Measurements from ENCODE around the gene ALOX5.
"Not testable (repeated sequence)": the region's sequence is repeated elsewhere in the genome, so short reads cannot be mapped to it uniquely, and the experiment has no call there.

Gene ALOX5

GRCh38 chr10:45404770-45405120, 30.7 kb downstream of the ALOX5 start:
- no peak for DNase-seq (ENCODE audit: low spot score)

DNA sequence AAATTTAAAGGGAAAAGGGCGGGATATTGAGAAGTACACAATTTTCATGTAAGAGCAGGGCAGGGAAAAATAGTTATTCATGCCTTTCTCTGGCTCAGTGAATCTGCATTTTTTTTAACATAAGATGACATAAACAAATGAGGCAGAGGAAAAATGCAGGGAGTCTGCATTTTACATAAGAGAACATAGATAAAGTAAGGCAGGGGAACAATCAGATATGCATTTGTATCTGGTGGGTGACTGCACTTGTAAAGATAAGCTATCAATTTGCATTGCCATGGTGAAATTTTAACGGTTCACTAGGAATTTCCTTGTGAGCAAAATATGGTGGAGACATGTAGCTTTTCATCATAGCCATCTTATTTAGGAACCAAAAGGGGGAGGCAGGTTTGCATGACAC, 33.5 kb downstream of the ALOX5 start:
- DNase-seq (ENCODE audit: low spot score): no peak

DNA sequence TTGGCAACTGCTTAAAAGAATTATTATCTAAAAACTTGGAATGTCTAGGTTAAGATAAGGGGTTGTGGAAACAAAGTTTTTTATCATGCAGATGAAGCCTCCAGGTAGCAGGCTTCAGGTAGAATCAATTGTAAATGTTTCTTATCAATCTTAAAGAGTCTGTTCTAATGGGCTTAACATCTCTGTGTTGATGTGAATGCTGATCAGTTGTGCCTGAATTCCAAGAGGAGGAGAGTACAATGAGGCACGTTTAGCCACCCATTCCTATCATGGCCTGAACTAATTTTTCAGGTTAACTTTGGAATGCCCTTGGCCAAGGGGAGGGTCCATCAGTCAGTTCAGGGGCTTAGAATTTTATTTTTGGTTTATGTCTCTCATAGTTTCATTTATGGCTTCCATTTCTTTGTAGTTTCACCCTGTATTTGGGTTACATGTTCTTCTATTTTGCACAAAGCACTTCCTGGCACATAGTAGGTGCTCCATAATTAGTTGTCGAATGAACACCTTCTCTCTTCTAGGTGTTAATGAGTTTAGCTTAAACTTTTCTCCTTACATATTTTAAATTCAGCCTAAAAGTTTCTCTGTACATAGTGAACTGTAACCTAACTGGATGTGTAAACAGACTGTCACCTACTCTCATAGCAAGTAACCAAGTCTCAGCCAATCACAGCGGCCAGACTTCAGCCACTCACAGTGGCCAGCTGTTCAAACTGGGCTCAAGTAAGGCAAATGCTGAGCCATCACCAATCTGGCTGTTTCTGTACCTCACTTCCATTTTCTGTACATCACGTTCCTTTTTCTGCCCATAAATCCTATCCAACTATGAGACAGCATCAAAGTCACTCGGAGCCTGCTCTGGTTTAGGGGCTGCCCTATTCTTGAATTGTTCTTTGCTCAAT, 34.7 kb downstream of the ALOX5 start:
- DNase-seq (ENCODE audit: low spot score): no peak

- DNase-seq (ENCODE audit: low spot score): not testable (repeated sequence)
Observed at GRCh38 chr10:45409347-45409746, 35.3 kb downstream of the ALOX5 start.

DNA sequence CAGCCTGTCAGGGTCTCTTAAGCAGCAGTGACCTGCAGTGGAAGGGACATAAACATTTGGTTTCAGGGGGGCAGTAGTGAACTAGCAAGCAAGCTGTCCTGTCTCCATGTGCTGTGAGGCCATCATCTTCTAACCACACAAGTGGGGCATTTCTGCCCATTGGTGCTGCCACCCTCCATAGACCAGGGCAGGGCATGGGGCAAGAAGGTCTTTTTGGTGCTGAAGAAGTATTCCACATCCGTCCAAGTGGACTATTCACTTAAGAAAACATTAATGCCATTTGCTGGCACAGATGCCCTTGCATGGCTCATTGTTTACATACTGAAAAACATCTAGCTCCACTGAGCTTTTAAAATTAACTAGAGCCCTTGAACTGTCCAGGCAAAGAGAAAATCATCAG, 35.8 kb downstream of the ALOX5 start:
- no peak for DNase-seq (ENCODE audit: low spot score)

DNA sequence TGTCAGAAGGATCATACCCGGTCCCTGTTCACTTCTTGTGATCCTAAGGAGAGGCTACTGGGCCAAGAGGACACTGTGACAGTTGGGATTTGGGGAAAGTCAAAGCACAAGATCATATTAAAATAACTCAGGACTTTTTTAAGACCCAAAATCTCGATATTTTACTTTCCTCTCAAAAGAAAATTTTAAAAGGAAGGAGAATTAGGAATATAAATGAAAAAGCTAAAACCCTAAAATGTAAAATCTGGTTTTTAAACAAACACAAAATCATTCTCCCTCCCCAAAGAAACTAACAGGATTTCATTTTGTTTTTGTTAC, 36.4 kb downstream of the ALOX5 start:
- no peak for DNase-seq (ENCODE audit: low spot score)

GRCh38 chr10:45410807-45411606, 37.0 kb downstream of the ALOX5 start:
- DNase-seq (ENCODE audit: low spot score): no peak

GRCh38 chr10:45411607-45411940, 37.6 kb downstream of the ALOX5 start:
- peak; percentile 2 for DNase-seq (ENCODE audit: low spot score)

DNA sequence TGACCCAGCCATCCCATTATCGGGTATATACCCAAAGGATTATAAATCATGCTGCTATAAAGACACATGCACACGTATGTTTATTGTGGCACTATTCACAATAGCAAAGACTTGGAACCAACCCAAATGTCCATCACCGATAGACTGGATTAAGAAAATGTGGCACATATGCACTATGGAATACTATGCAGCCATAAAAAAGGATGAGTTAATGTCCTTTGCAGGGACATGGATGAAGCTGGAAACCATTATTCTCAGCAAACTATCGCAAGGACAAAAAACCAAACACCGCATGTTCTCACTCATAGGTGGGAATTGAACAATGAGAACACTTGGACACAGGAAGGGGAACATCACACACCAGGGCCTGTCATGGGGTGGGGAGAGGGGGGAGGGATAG, 41.0 kb downstream of the ALOX5 start:
- not testable (repeated sequence) for DNase-seq (ENCODE audit: low spot score)

- DNase-seq (ENCODE audit: low spot score): no peak
Observed at GRCh38 chr10:45416603-45417002, 42.6 kb downstream of the ALOX5 start.

DNA sequence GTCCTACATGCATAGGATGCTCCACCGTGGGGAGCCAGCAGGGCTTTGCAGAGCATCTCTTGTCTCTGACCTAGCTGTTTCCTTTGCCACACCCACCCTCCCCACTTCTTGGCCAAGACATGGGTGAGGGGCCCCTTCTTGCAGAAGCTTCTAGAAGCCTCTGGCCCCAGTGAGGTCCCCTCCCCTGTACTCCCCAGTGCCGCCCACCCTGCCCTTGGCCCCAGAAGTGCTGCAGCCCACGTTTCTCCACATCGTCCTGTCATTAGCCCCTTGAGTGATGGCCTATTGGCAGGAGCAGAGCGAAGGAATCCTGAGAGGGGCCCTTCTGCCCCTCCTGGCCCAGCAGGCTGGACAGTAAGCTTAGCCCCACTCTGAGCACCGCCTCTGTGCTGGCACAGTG, 43.7 kb downstream of the ALOX5 start:
- DNase-seq (ENCODE audit: low spot score): peak; percentile 2

GRCh38 chr10:45418417-45418848, 44.4 kb downstream of the ALOX5 start:
- peak; percentile 7 for DNase-seq (ENCODE audit: low spot score)

GRCh38 chr10:45418849-45419675, 45.0 kb downstream of the ALOX5 start:
- DNase-seq (ENCODE audit: low spot score): peak; percentile 61

- peak; percentile 15 for DNase-seq (ENCODE audit: low spot score)
Observed at GRCh38 chr10:45419676-45420025, 45.6 kb downstream of the ALOX5 start.

DNA sequence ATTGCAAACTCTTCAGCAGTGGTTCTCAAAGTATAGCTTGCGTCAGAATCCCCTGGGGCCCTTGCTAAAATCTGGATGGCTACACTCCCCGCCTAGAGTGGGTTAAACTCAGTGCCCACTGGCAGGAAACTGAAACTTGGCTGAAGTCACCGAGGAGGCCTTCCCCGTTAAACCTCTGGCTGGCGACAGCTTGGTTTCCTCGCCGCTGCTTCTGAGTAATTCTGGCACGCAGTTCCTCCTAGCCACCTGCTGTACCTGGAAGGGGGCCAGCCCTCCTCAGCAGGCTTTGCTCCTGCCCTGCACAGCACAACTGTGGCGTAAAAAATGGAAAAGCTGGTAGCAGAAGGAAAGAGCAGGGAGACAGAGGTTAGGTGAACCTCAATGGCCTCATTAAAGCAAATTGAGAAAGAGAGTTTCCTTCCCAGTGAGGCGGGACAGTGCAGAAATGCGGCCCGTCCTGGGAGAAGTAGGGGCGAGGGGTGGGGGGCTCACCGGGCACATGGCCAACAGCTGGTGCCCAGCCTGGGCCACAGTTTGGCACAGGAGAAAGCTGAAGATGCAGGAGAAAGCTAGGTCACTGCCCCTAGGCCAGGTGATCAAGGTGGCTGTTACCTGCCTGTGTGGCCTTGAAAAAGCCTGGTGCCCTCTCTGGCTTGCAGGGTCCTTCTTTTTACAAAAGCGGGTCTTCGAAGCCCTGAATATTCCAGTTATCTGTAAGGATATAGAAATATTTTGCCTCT, 46.6 kb downstream of the ALOX5 start:
- DNase-seq (ENCODE audit: low spot score): peak; percentile 32

DNA sequence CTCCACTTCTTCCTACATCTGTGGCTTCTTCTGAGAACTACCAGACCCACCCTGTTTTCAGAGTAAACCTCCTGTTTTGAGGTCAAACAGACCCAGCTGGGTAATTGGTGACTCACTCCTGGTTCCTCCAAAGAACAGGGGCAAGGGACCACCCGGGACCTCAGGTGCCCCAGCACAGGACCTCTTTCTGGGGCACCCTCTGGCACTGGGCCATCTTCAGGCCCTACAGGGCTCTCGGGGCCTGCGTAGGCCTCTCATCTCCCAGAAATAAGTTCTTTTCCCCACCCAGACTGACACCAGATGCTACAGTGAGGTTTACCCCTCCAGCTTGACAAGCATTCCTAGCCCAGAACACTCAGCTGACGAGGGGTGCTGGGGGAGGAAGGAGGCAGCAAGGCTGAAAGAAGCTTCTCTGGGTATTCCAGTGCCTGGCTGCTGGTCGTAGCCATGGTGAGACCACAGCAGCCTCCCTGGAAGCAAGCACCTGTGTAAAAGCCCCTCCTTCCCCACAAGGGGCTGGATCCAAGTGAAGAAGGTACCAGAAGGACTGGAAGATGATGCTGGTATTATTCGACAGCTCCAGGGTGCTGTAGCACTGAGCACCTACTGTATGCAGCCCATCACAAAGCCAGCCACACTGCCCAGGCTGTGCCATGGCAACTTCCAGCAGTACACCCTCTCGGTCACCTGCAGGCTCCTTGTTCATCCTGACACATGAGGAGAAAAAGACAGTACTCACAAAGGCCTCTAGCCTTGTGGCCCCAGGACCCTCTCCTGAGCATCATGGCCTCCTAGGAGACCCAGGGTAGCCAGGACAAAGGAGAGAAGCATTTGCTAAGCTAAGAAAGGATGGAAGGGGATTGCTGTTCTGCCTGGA, 47.4 kb downstream of the ALOX5 start:
- peak; percentile 4 for DNase-seq (ENCODE audit: low spot score)

DNA sequence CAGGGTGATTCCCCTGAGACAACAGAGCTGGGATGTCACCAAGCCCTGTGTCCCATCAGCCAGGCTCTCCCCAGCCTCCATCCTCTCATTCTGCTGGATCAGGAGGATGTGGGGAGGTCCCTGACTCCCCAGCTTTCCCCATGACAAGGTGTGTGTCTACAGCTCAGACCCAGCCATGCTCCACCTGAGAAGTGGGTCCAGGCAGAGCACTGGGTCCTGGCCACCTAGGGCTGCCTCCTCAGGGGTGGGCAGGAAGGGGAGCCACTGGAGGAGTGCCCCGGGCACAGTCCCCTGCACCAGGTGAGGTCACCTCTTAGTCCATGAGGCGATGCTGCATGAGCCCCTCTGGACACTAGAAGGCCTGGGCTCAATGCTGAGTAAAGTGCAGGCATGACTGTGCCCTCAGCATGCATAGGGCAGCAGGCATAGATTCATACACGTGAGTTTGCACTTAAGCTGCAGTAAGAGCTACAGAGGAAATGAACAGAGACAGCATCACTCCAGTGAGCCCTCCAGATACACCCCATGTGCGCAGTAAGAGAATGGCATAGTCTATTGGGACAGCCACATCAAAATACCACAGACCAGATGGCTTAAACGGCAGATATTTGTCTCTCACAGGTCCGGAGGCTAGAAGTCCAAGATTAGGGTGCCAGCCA, 48.3 kb downstream of the ALOX5 start:
- no peak for DNase-seq (ENCODE audit: low spot score)

DNA sequence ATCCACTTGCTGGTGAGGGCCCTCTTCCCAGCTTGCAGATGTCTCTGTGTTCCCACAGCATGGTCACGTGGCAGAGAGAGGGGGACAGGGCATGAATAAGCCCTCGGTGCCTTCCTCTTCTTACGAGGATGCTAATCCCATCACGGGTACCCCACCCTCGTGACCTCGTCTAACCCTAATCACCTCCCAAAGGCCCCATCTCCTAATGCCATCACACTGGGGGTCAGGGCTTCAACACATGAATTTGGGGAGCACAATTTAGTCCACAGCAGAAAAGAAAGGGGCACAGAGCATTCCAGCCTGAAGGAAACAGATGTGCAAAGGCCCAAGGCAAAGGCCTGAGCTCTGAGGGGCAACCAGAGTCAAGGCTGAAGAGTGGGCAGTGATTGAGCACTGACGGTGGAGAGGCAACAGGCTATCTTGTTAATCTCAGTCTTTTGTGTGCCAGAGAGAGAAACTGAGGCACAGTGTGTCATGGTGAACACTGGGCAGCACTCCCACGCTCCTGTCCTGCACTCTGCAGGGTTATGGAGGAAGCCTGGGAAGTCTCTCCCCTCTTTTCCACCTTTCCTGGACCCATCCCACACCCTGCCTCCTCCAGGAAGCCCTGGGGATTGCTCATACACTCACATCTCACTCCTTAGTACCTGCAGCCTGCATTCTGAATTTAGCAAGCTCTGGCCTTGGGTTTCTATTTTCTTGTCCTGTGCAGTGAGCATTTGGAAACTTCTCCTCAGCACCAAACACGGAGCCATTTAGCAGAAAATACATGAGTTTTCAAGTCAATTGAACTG, 49.0 kb downstream of the ALOX5 start:
- no peak for DNase-seq (ENCODE audit: low spot score)

DNA sequence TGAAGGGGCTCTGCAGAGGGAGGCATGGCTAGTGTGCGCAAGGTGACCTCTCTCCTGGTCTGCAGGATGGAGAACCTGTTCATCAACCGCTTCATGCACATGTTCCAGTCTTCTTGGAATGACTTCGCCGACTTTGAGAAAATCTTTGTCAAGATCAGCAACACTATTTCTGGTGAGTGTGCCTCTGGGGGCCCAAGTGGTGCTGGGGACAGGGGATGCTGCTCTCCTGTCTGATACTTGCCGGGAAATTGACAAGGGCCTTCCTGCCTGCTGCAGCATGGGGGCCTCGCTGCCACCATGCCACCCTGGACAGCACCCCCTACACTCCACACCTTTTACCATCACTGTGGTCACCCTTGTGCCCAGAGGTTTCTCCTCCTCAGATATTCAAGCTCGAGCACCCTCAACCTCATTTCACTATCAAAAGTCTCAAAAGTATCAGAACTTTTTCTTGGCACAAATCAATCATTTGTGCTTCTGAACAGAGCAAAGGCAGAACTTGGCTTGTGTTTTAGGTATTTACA, 50.0 kb downstream of the ALOX5 start:
- peak; percentile 7 for DNase-seq (ENCODE audit: low spot score)
